ENCODE data around the gene CCDC54.

Gene CCDC54

DNA sequence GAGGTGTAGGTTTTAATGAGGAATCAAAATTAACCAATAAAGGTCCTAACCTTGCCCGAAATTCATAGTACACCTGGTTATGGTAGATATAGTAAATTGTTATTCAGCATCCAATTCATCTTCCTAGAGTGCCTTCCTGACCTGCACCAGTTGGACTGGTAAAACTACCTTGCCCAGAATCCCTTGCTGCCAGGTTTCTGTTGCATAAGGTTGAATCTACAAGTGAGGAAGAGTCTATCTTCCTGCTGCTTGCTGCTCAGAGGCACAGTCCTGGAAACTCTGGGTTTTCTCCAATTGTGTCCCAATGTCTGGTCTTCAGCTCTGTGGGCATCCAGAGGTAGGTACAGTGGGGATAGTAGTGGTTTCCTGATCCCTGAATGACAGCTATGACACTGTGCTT lies 17.3 kb downstream of the CCDC54 start:
- DNase-seq: no peak

DNA sequence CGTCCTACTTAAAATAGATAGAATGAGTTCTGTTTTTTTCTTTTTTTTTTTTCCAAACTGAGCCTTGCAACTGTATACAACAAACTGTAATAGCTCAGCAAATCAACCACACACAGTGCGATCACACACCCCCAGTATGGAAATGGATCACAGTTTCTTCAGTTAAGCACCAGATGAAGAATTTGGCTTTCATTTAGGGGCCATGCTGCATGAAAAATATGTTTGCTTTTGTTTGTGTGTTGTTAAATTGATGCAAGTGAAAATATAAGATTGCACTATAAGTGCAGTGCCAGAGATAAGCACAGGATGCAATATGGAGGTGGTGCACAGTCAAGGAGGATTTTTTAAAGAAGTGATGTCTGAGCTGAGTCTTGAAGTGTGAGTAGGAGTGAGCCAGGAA lies 17.8 kb downstream of the CCDC54 start:
- DNase-seq: no peak

DNA sequence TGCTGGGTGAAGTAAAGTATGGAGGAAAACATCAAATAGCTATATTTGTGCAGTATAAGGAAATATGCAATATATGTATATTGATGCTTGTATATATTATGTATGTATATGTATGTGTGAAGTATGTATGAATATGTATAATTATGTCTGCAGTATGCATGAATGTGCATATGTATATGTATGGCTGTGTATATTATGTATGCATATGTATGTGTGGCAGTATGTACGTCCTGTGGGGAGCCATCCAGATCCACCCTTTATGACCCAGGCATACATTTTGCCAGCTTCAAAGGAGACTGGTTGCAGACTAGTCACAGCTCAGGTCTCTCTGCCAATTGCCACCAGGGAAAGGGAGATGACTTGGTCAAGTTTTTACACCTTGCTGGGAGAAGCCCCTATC lies 24.1 kb downstream of the CCDC54 start:
- no peak for DNase-seq

DNA sequence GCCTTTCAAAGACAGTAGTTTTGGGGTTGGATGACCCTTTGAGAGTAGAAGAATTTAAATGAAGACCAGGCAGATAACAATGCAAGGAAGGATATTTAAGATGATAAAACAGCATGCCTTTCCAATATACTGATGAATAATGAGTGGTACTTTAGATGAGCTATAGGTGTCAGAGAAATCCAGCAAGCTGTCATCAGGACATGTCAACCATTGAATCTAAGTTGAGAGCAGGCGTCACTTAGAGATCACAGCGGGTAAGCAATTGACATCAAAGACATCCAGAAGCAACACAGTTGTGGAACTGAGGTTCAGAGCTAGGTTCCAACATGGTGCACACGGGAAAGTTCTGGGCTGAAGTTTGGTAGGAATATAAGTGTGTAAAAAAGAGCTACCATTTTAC lies 25.0 kb downstream of the CCDC54 start:
- DNase-seq: no peak

DNA sequence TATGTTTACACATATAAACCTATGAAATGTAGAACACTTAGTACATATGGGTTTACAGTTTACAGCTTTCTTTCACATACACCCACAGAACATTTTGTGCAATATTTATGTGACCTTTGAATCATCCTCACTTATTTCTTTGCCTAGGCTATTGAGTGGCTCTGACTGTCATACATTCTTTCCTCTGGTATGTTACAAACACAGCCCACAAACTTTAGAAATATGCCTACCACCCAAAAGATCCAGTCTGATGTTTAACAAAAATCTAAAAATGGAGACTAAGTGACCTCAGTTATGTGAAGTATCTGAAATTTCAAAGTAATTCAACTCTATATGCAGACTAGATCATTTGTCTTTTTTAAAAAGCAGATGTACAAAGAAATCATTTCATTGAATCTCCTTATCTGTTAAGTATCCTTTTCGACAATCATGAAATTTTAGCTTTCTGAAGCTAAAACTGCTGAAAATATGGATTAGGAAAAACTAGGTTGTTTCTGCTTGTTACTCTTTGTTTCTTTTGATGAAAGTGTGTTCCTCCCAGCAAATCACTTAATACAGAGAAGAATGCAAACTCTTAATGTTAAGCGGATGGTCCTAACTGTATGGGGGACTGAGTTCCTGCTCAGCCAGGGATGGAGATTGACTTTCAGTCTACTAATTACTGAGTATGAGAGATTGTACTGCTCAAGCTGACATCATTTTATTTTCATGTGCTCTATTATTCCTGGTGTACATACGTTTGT lies 27.7 kb downstream of the CCDC54 start:
- peak; percentile 91 for DNase-seq

DNA sequence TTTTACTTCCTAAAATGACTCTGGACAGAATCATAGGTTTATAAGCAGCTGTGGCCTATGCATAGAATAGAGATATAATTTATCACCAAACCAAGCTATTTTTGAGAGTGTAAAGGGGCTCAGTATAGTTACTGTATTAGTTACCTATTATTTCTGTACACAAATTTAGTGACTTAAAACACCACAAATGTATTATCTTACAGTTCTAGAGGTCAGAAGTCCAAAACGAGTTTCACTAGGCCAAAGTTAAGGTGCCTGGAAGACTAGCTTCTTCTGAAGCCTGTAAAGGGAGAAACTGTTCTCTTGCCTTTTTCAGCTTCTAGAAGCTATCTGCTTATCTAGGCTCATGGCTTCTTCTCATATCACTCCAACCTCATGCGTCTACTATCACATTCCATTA lies 30.1 kb downstream of the CCDC54 start:
- DNase-seq: no peak

DNA sequence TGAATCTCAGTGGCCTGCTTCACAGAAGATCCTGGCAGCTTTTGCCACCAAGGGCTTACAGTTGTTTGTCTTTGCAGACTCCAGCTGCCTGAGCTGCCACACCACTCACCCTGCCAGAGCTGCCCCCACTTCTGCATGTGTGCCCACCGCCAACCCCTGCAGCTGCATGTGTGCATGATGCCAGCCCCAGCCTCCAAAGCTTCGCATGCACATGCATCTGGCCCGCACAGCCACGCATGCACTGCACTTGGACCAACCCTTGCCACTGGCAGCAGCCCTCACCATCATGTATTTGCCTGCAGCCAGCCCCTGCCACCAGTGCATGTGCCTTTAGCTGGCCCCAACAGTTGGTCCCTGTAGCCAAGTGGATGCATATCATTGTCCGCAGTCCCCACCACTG lies 31.3 kb downstream of the CCDC54 start:
- DNase-seq: no peak

DNA sequence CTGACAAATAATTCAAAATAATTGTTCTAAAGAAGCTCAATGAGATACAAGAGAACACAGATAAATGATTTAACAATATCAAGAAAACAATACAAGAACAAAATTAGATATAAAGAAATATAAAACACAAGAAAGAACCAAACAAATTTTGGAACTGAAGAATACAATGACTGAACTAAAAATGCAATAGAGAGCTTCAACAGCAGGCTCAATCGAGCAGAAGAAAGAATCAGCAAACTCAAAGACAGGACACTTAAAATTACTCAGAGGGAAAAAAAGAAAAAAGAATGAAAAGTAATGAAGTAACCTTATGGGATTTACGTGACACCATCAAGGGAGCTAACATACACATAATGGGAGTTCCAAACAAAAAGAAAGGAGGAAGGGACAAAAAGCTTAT lies 32.1 kb downstream of the CCDC54 start:
- DNase-seq: no peak

DNA sequence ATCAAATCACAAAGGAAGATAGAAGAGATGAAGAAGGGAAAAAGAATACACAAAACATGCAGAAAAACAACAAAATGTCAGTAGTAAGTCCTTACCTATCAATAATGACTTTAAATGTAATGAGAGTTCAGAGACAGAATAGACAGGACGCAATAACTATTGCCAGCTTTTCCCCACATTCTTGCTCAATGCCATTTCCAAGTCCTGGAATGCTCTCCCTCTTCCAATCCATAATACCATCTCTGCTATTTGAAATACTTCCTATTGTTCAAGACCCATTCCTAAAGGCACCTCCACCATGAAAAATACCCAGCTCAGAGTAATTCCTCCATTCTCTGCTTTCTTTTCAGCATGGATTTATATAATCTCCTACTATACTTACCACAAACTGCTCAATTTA lies 33.4 kb downstream of the CCDC54 start:
- DNase-seq: no peak

DNA sequence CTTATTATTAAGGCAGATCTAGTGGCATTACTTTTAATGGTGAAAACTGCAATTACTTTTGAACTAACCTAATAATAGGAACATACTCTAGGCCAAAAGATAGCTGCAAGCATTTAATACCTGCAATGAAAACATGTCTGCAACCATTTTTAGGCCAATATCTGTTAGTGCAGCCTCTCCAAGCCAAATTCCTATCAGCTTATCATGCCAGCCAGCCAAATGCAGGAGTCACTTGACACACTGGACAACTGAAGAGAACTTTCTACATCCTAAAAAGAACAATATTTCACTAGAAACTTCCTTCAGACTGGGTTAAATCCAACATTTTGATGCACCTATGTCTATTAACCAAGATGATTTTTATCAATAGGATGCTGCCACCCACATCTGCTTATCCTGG lies 33.8 kb downstream of the CCDC54 start:
- no peak for DNase-seq

DNA sequence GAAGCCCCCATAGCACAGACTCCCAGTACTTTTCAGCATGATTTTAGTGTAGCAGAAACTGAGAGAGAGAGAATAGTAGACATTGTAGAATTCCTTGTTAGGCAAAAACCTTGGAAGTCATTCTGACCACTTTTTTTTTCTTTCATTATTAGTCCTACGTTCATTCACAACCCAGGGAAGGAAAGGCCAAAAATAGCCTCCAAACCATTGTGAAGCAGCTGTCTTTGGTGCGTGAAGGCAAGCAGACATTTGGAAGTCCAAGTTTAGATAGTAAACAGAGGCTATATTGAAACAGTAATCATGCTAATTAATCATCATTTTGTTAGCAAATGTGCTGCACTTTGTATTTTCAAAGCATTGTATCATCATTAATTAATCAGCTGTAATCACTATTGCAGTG lies 34.5 kb downstream of the CCDC54 start:
- no peak for DNase-seq

DNA sequence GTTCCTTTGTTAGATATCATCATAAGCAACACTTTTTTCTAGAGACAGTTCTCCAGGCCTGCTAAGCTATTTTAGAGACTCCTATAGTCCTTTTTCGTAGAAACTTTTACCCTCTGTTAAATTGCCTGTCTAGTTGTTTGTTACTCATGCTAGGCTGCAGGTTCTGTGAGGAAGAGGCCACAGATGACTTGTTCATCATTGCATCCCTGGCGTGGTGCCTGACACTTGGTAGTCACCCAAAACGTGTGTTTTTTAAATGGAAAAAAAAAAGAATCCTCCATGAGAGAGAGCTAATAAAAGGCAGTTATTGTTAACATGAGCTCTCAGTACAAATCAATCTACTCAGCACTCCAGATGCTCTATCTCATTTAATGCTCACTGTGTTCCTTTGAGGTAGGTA lies 35.1 kb downstream of the CCDC54 start:
- DNase-seq: peak; percentile 71

DNA sequence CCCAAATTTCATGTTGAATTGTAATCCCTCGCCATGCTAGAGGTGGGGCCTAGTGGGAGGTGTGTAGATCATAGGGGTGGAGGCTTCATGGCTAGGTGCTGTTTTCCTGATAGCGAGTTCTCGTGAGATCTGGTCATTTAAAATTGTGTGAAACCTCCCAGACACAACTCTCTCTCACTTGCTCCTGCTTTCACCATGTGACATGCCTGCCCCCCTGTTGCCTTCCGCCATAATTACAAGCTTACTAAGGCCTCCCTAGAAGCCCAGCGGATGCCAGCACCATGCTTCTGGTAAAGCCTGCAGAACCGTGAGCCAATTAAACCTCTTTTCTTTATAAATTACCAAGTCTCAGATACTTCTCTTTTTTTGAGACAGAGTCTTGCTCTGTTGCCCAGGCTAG lies 36.0 kb downstream of the CCDC54 start:
- no peak for DNase-seq

DNA sequence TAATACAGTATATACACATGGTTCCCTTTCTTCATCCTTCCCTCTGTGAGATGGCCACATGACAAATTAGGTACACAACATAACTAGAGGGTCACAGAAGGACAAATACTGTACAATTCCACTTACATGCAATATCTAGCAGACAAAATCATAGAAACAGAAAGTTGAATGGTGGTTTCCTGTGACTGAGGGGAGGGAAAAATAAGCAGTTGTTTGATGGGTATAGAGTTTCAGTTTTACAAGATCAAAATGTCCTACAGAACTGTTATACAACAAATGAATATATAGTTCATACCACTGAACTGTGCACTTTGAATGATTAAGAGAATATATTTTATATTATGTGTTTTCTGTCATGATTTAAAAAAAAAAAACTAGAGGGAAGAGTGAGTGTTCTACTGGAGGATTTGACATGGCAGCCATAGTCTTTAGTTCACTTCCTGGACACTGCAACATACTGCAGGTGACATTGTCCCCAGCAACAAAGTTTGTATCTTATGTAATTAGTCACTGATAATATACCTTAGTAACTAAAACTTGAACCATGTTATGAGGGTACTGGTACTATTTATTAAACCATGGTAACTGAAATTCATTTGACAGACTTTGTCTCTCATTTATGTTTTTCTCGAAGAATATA lies 37.2 kb downstream of the CCDC54 start:
- DNase-seq: no peak

DNA sequence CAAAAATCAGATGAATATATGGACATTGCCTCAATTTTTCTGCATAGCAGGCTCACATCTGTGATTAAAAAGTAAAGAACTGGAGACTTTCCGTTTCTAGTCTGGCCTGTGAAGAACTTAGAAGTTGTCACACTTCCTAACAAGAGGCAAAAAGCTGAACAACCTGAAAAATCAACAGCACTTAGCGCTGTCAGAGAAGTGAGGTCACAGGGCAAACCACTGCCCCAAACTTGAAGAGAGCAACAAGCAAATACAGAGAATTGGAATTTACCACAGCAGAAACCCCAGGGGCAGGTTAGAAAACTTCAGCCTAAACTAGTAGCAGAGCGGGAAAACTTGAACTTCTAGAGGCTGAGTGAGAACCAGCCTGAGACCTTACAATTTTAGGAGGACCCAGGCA lies 38.9 kb downstream of the CCDC54 start:
- DNase-seq: peak; percentile 11

DNA sequence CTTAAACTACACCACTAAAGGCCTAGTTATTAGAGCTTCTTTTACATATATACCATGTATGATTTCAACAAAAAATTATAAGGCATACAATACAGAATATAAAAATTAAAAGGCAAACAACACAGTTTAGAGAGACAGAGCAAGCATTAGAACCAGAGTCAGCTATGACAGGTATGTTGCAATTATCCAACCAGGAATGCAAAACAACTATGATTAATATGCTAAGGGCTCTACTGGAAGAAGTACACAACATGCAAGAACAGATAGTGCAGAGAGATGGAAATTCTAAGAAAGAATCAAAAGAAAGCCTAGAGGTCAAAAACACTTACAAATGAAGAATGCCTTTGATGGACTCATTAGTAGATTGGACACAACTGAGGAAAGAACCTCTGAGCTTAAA lies 39.6 kb downstream of the CCDC54 start:
- DNase-seq: peak; percentile 32

DNA sequence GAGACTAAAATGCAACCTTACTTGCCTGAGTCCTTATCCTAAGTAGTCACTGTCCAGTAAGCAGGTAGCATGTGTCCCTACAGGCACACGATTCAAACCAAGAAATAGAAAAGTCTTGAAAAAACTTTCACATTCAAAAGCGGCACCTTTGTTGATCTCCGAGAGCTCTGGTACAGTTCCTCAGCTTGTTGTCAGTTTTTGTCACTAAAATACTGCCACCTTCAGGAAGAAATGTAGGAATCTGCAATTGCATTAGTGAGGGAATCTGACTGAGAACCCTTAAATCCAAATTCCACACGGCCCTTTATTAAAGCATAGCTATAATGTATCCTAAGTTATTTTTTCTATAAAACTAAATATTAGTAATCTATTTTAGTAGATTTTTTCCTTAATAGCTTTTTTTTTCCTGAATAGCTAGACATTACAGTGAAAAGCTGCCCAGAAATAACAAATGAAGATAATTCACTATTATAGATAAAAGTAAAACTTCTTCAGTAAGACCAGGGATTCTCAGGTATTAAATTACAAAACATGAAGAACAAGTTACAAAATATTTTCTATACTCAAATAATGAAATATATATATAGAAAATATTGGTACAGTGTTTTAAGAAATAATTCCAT lies 44.0 kb downstream of the CCDC54 start:
- DNase-seq: peak; percentile 74

DNA sequence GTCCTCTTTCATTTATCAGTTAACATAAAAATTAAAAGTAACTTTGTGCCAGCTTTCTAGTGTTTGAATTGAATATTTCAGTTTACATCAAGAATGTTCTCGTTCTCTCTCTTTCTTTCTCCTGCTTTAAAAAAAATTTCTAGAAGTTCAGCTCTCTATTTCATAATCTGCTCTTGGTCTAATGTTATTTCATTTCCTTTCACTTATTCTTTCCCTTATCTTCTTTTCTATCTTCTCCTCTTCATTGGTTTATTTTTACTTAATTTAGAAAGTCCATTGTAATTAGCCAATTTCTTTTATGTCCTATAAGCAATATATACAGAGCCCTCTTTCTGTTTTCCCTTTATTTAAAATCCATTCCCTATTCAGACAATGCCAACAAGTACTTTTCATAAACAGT lies 44.6 kb downstream of the CCDC54 start:
- DNase-seq: no peak

DNA sequence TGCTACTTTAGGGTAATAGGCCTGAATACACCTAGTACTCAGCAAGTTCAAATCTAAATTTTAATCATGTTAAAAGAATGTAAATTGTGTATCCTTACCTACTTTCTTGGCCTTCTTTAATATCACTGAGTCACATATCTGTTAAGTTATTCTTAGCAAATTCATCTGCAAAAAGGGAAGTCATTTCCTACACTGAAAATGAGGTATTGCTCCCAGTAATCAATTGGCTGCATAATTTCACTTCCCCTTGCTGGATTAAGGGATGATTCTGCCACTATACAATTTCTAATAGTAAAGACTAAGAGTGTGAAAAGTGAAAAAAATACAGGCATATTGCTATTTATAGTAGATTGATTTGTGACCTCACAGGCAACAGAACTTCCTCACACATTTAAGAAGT lies 47.8 kb downstream of the CCDC54 start:
- DNase-seq: no peak

DNA sequence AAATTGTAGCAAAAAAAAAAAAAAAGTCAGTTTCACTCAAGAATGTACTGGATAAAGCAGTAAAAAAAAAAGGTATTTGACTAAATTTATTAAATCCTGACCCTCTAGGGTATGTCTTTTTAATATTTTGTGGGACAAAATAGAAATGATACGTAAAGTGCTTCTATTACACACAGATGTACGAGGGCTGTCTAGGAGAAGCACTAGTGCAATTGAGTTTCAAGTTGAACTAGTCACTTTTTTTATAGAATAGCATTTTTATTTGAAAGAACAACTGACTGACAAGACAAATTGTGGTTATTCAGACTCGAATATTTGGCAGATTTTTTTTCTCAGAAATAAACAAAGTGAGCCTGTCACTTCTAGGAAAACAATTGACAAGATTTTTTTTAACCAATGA lies 49.0 kb downstream of the CCDC54 start:
- DNase-seq: no peak

Measured in fibroblast of skin of right biceps (primary cell).